HG03280 (cell line): Measurements from ENCODE around the gene CSNK2B.

Experiments used
- ATAC-seq: cut with Tn5 transposase; IDR thresholded peaks from one replicate; pipeline ENCODE4 v1.9.1; 2021; ENCODE audit warnings: mild to moderate bottlenecking, moderate library complexity; ENCODE audit not compliant: unreplicated experiment

CSNK2B gene

DNA sequence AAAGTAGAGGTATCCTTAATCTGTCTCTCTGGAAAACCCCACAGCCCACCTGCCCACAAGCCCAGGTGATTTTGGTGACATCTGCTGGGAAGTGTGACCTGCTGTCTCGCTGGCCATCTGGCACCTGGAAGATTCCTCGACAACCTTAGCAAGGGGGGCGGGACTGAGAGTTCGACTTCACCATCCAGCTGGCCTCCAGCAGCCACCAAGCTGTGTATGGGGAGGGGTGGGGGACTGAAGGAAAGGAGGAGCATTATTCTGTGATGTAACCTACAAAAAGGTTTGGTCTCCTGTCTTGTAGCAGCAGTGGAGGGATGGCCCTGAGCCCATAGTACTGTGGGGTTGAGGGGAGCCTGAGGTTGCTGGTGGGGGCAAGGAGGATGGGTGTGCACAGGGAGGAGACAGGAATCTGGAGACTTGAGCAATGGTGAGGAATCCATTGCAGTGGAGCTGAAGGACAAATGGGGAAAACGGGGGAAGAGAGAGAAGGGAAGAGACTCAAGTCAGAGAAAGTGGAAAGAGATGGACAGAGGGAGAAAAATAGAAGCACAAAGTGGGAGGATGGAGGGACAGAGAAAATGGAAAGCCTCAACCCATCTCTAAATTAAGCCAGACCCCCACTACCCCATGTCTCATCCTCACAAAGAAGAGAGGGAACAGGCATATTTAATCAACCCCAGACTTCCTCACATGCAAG lies 44.8 kb downstream of the CSNK2B start:
- no peak for ATAC-seq

DNA sequence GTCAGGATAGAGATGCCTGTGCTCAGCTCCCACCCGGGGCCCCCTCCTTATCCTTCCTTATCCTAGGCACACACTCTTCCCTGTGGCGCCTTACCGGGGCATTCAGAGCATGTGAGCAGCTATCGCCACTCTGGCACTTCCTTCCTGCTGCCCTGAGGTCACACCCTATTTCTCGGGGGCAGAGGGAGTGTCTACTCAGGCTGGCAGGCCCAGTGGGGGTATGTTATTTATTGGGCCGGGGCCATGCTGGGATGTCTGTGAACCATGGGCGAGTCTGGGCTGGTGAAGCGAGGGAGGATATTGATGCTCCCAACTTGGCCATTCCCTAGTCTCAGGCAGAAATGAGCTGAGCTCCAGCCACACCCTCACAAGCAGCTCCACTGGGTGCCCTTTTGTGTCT lies 45.4 kb downstream of the CSNK2B start:
- no peak for ATAC-seq

DNA sequence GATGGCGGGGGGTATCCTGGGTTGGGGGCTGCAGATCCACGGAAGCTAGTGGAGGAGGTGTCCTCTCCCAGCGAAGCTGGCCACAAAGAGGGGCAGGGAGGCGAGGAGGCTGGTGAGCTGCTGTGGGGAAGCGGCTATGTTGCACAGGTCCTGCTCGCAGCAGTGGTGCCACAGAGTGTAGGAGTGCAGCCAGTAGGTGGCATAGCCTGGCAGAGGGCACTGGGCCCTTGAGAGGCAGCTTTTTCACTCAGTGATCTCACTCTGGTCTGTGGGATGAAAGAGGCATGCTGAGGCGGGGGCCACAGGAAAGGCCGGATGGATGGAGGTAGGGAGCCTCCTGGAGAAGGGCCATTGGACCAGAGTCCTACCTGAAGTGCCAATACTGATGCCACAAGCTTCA lies 46.4 kb downstream of the CSNK2B start:
- no peak for ATAC-seq

DNA sequence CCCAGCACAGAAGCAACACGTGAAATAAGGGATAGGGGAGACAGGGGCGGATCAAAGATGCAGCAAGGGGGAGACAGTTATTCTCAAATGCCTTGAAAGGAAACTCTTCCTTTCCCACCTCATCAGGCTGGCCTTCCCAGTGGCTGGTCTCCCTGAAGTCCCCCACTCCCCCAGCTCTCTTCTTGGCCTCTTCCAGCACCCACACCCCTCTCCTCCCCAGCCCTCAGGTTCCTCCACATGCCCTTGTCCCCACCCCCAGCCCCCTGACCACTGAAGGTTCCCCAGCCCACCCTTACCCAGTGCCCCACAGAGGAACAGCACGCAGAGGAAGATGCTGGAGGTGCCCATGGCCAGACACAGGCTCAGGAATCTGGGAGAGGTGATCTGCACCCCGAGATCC lies 47.6 kb downstream of the CSNK2B start:
- no peak for ATAC-seq

DNA sequence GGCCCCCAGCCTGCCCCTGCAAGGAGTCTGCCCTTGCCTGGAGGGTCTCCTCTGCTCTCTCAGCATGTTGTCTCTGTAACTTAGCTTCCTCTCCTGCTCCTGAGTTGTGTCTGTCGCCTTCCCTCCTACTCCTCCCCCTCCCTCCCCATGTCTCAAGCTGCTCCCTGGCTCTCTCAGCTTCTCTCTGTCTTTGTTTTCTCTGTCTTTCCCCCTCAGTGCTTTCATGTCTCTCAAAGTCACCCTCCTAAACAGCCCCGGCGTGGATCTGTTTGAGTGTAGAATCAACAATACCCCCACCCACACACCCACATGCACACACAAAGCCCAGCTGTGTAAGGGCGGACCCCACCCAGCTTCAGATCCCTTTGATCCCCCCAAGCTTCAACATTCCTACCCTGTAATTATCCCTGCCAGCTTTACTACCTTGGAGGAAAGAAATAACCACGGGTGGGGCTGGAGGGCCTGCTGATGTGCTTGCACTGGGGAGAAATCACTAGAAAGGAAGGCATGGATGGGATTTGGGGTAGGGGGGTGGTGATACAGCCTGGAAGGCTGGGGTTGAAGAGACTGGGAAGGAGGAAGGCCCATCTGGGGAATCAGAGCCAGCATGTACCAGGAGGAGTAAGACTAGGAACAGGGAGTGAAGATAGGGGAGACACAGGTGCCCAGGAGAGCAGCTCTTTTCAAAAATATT lies 48.3 kb downstream of the CSNK2B start:
- no peak for ATAC-seq

DNA sequence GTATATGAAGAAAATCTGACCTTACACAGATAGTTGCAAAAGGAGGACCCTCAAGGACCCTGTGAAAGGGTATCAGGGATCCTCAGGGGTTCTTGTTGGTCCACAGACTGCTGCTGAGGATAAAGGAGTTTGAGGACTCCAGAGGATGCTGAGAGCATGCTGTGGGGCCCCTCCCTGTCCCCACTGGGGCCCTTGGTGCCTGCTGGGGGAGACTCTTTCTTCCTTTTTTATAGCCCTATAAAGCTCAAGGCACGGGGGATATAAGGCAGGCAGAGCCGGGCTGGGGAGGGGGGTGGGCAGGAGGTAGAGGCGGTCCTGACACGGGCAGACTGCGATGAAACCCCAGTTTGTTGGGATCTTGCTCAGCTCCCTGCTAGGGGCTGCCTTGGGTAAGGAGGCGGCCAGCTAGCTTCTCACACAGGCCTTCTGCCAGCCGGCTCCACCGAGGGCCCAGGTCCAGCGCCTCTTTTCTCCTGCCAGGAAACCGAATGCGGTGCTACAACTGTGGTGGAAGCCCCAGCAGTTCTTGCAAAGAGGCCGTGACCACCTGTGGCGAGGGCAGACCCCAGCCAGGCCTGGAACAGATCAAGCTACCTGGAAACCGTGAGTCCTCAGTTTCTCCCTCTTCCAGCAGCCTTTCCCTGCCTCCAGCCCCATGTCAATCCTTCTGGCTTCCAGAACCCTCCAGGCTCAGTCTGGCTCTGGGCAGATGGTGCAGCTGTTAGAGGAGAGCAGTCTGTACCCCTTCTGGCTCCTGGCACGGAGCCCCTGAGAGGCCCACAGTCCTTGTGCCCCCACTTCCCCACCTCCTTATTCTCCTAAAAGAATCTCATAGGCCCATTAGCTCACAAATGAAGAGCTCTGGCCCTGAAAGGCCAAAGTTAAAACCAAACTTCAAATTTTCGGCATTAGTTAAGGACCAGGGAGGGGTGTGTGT lies 49.4 kb downstream of the CSNK2B start, which contains the start of gene LY6G6D:
LY6G6D (plus strand) TSS at position 327 of the 937 bp plus-strand sequence; CDS start at position 335, 8 bp downstream.
- ATAC-seq, result no peak

DNA sequence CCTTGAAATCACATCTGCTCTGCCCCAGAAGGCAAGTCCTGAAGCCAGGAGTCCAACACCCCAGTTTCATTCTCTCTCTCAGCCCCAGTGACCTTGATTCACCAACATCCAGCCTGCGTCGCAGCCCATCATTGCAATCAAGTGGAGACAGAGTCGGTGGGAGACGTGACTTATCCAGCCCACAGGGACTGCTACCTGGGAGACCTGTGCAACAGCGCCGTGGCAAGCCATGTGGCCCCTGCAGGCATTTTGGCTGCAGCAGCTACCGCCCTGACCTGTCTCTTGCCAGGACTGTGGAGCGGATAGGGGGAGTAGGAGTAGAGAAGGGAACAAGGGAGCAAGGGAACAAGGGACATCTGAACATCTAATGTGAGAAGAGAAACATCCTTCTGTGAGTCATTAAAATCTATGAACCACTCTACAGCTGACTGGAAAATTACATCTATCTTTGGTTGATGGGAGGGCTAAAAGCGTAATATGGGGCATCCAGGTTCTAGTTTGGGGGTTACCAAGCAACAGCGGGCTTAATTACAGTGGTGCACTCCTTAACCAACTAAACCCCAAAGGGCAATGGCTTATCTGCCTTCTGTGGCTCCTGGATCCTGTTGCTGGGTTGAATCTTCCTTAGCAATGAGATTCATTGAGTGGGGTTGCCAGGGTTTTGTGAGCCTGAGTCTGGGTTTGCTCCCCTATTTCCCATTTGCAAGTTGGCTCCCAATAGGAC lies 51.8 kb downstream of the CSNK2B start:
- ATAC-seq, result no peak

DNA sequence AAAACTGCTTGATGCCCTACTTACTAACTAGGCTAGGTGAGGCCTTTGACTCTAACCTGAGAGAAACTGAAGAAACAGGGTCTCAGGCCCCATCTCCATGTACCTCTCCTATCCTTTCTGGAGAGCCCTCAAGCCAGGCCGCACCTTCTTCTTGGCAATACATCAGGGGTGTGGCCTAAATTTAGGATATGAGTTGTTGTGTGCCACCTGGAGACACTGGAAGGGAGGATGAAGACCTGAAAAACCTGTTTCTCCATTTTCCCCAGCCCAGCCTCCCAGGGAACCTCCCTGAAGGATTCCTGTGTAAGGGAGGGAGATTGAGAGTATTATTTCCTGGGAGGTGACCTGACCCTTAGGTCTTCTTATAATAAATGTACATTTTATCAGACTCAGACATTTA lies 52.4 kb downstream of the CSNK2B start:
- no peak for ATAC-seq

DNA sequence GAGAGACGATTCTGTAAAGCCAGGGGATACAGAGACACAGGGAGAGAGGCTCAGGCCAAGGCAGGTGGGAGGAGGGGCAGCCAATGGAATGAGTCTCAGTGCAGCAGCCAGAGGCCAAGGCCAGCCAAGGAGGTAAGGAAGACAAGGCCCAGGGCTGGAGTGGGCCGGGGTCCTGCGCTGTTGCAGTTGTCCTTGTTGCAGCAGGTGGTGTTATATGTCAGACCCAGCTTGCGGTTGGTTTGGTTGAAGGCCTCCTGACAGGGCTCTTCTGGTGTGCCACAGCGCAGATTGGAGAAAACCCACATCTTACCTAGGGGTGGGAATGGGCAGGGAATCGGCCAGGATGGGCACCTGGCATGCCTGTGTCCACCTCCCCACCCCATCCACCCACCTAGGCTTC lies 53.1 kb downstream of the CSNK2B start:
- ATAC-seq, result no peak
